Spleen (tissue), 11 donors: Measurements from ENCODE around the gene SMIM1. TPM values are rescaled to one million over a fixed set of nuclear protein-coding genes. Genes with fewer than 3 reads are reported as not detected.

Experiments
- DNase-seq: peaks from one replicate; pipeline ENCODE4 v3.0.0-alpha.2; 2020
- H3K27ac ChIP-seq, 8 donors: fragments of 200-600 bp; sonication (generic) in 7 of 8; 1 replicate in 4 of 8; 2 replicates in 4 of 8; pipeline versions ENCODE4 v1.5.0 to v1.8.0; 2016 to 2021; ENCODE audit warnings: inconsistent platforms in 4 of 8, mild to moderate bottlenecking in 4 of 8, moderate library complexity in 1 of 8
- H3K27me3 ChIP-seq, 7 donors: fragments of 200-600 bp; sonication (generic) in 6 of 7; replicated peaks in 1 of 7; 1 replicate in 4 of 7; 2 replicates in 3 of 7; pipeline versions ENCODE4 v1.5.0 to v1.8.0; 2016 to 2021; ENCODE audit warnings: inconsistent platforms in 3 of 7, mild to moderate bottlenecking in 1 of 7
- H3K36me3 ChIP-seq, 6 donors: fragments of 200-600 bp; sonication (generic) in 5 of 6; 1 replicate in 4 of 6; 2 replicates in 2 of 6; pipeline versions ENCODE4 v1.5.0 to v1.8.0; 2016 to 2021; ENCODE audit warnings: inconsistent platforms in 2 of 6
- H3K4me1 ChIP-seq, 6 donors: fragments of 200-600 bp; sonication (generic) in 5 of 6; 1 replicate in 3 of 6; 2 replicates in 3 of 6; pipeline versions ENCODE4 v1.5.0 to v1.8.0; 2016 to 2021; ENCODE audit warnings: inconsistent platforms in 3 of 6
- H3K4me3 ChIP-seq, 8 donors: fragments of 200-600 bp; sonication (generic) in 7 of 8; 1 replicate in 4 of 8; 2 replicates in 4 of 8; pipeline versions ENCODE4 v1.5.0 to v1.8.0; 2016 to 2021; ENCODE audit warnings: inconsistent platforms in 4 of 8, mild to moderate bottlenecking in 4 of 8, moderate library complexity in 2 of 8
- H3K9me3 ChIP-seq, 8 donors: fragments of 200-600 bp; sonication (generic) in 7 of 8; 1 replicate in 4 of 8; 2 replicates in 4 of 8; pipeline versions ENCODE4 v1.5.0 to v1.8.0; 2016 to 2021; ENCODE audit warnings: inconsistent platforms in 4 of 8
- POLR2A ChIP-seq, 3 donors: fragments of 450-650 bp; IDR thresholded peaks; one replicate each; pipeline ENCODE4 v1.5.1; 2017; ENCODE audit warnings: antibody characterized with exemption in 3 of 3, mild to moderate bottlenecking in 1 of 3
- POLR2AphosphoS5 ChIP-seq, 3 donors: sonication (generic); formaldehyde crosslinking; IDR thresholded peaks; one replicate each; pipeline ENCODE4 v1.5.1; 2017; ENCODE audit warnings: antibody characterized with exemption in 3 of 3
- whole genome bisulfite sequencing, 5 donors: extraction: QIAGEN DNeasy Blood & Tissue Kit in 3 of 5; methylation state at CpG; one replicate each; pipeline versions ENCODE4 v1.1.5 to v1.1.7; 2013 to 2018; 5-methylcytosine and 5-hydroxymethylcytosine counted together
- intact Hi-C: fragments of 100-400 bp; cut with DNase I; formaldehyde crosslinking; loops from one replicate; pipeline ENCODE4 v1.15.0; 2023; ENCODE audit warnings: low total_unique reads
- polyA plus RNA-seq, 3 donors: library from polyadenylated mRNA; stranded (reverse); fragments of 200-250 nt; gene quantifications; one replicate each; pipeline ENCODE4 v1.2.1, GENCODE V29; 2013
- total RNA-seq, 7 donors: library from RNA; depleted of rRNA in 3 of 7; stranded (reverse); fragments of >200 nt in 3 of 7; fragmentation: NEBNext Ultra II Directional in 4 of 7; extraction: Animal tissue kit (Norgen Biotek cat#: 25700) in 4 of 7; gene quantifications; one replicate each; pipeline versions ENCODE4 v1.1.0 to v1.2.1, GENCODE V29; 2016 to 2021
- TF ChIP-seq, protein P1 (sequence below), 11 experiments: fragments of 200-600 bp in 7 of 11; fragments of 450-650 bp in 4 of 11; sonication (generic) in 4 of 11; IDR thresholded peaks in 8 of 11; conservative IDR thresholded peaks in 3 of 11; 1 replicate in 7 of 11; 2 replicates in 4 of 11; pipeline versions ENCODE4 v1.4.0 to v1.8.0; 2016 to 2021; ENCODE audit warnings: antibody characterized with exemption in 11 of 11, inconsistent platforms in 4 of 11, mild to moderate bottlenecking in 1 of 11
- donor health status: healthy with polysubstance abuse.
- donor health status: DM: no; HTN: no; CAD: no; lungs with moderate emphysema.
- donor health status: DM: no; HTN: no; CAD: no.
- donor health status: Bipolar disorder and iron deficiency.
- donor health status: healthy.
- donor health status: DM: no; HTN: no; CAD: no.
- donor health status: DM: yes; HTN: yes; CAD: no.

SMIM1 gene
- total and polyA plus RNA-seq, 10 donors, result 2.0 to 12.7 (median 4.6) TPM; not detected in 1

DNA sequence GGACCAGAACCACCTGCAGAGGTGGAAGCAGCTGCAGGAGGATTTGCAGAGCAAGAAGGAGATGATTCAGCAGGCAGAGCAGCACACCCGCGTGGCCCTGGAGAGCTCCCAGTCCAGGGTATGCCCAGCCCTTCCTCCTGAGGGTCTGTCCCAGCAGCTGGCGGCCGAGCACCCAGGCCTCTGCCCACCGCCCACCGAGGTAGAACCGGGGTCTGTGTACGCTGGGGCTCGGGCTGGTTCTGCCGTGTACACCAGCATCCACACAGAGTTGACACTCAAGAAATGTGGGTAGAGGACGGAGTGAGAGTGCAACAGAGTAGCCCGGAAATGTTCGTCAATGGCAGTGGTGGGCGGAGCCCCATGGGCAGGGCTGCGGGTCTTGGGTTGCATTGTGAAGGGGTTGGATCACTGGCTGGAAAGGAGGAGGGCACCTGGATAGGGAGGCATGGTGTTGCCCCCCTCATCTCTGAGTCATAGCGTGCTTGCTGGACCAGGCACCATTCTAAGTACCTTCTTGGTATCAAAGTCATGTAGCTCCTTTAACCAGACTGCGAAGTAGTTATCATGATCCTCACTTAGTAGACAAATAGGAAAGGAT lies 5.1 kb upstream of the SMIM1 start:
- peaks cover 6 to 17% (median 12%) of the 10 kb centered on the region in 6 donors for H3K4me1 ChIP-seq
- peaks cover 0 to 62% (median 4%) of the 10 kb centered on the region in 7 donors for H3K27me3 ChIP-seq
- H3K36me3 ChIP-seq, result no peaks in the 10 kb centered on the region
- H3K4me3 ChIP-seq, result no peak overlapping the region
- DNase-seq, result no peak
- no peak for TF ChIP-seq POLR2AphosphoS5 (IDR thresholded peaks at IDR 0.05)
- H3K9me3 ChIP-seq, result no peaks in the 10 kb centered on the region
- intact Hi-C loops, result no loop called here
- 88 to 94% (median 90%) methylated on average over 9 to 17 of the region's 17 CpGs for WGBS, 5 donors
- no peak overlapping the region for H3K27ac ChIP-seq

DNA sequence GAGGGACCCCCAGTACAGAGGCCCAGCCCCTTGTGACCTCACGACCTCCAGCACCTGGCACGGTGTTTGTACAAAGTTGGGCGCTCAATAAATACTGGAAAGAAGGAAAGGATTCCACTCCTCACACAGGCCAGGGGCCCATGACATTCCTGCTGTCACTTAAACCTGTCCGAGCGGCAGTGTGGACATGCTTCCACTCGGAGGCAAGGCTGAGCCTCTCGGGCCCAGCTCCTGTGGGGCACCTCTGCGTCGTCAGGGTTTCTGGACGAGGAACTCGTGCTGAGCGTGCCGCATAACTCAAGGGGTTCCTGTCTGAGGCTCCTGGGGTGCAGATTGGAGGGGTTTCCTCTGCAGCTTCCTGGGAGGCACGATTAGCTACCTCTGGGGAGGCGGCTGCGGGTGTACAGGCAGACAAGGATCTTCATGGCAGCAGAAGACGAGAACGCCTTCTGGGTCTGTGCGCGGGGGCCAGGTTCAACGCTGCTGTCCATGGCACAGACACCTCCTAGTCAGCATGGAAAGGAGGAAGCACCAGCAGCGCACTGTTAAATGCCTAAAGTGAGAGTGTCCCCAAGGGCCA lies 3.6 kb upstream of the SMIM1 start:
- no peak overlapping the region for H3K27ac ChIP-seq
- intact Hi-C loops, result no loop called here

GRCh38 chr1:3770047-3770765 lies 2.3 kb upstream of the SMIM1 start:
- H3K27me3 ChIP-seq, result peaks cover 0 to 59% (median 0%) of the 10 kb centered on the region in 7 donors
- TF ChIP-seq, protein P1, sequence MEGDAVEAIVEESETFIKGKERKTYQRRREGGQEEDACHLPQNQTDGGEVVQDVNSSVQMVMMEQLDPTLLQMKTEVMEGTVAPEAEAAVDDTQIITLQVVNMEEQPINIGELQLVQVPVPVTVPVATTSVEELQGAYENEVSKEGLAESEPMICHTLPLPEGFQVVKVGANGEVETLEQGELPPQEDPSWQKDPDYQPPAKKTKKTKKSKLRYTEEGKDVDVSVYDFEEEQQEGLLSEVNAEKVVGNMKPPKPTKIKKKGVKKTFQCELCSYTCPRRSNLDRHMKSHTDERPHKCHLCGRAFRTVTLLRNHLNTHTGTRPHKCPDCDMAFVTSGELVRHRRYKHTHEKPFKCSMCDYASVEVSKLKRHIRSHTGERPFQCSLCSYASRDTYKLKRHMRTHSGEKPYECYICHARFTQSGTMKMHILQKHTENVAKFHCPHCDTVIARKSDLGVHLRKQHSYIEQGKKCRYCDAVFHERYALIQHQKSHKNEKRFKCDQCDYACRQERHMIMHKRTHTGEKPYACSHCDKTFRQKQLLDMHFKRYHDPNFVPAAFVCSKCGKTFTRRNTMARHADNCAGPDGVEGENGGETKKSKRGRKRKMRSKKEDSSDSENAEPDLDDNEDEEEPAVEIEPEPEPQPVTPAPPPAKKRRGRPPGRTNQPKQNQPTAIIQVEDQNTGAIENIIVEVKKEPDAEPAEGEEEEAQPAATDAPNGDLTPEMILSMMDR (IDR thresholded peaks at IDR 0.05 in 8 of 11, conservative IDR thresholded peaks at IDR 0.05 in 3 of 11), result no peak
- TF ChIP-seq POLR2AphosphoS5 (IDR thresholded peaks at IDR 0.05) (no peak), POLR2A (IDR thresholded peaks at IDR 0.05) (no peak)
- H3K36me3 ChIP-seq, result no peaks in the 10 kb centered on the region
- H3K4me1 ChIP-seq, result peaks cover 14 to 44% (median 38%) of the 10 kb centered on the region in 6 donors
- no peak overlapping the region for H3K27ac ChIP-seq
- no peaks in the 10 kb centered on the region for H3K9me3 ChIP-seq
- no peak overlapping the region for H3K4me3 ChIP-seq
- no peak for DNase-seq
- intact Hi-C loops, result no loop called here
- 87 to 92% (median 89%) methylated on average over 11 to 16 of the region's 16 CpGs for WGBS, 5 donors

More for the DNA sequence above, 3.6 kb upstream of the SMIM1 start:
- H3K4me3 ChIP-seq, result no peak overlapping the region
- no peaks in the 10 kb centered on the region for H3K36me3 ChIP-seq
- no peak for DNase-seq
- WGBS, 5 donors, result 75 to 88% (median 82%) methylated on average over 11 to 22 of the region's 22 CpGs
- no peaks in the 10 kb centered on the region for H3K9me3 ChIP-seq
- peaks cover 6 to 31% (median 25%) of the 10 kb centered on the region in 6 donors for H3K4me1 ChIP-seq
- no peak for TF ChIP-seq POLR2AphosphoS5 (IDR thresholded peaks at IDR 0.05)
- no peak for TF ChIP-seq POLR2A (IDR thresholded peaks at IDR 0.05)
- TF ChIP-seq, protein P1 (IDR thresholded peaks at IDR 0.05 in 8 of 11, conservative IDR thresholded peaks at IDR 0.05 in 3 of 11), result no peak
- peaks cover 0 to 59% (median 0%) of the 10 kb centered on the region in 7 donors for H3K27me3 ChIP-seq

- H3K36me3 ChIP-seq, result no peaks in the 10 kb centered on the region
- DNase-seq, result peak; percentile 83
- peaks cover 0 to 59% (median 0%) of the 10 kb centered on the region in 7 donors for H3K27me3 ChIP-seq
- H3K27ac ChIP-seq, result peak overlapping the region in 6 of 8 donors; percentile 29 to 80 (median 68)
- intact Hi-C loops, result no loop called here
- no peaks in the 10 kb centered on the region for H3K9me3 ChIP-seq
- WGBS, 5 donors, result 60 to 66% (median 61%) methylated on average over 21 to 32 of the region's 32 CpGs
- TF ChIP-seq, protein P1 (IDR thresholded peaks at IDR 0.05 in 8 of 11, conservative IDR thresholded peaks at IDR 0.05 in 3 of 11), result no peak
- TF ChIP-seq POLR2A (IDR thresholded peaks at IDR 0.05) (no peak), POLR2AphosphoS5 (IDR thresholded peaks at IDR 0.05) (no peak)
- peak overlapping the region; percentile 56 to 94 (median 72) for H3K4me3 ChIP-seq
- H3K4me1 ChIP-seq, result peaks cover 23 to 56% (median 46%) of the 10 kb centered on the region in 6 donors
Observed at GRCh38 chr1:3771108-3772026, 1.2 kb upstream of the SMIM1 start.
